Dermis blood vessel endothelial cell (primary cell): ENCODE measurements around the gene ANTXR1. TPM values are rescaled to one million over a fixed set of nuclear protein-coding genes. Genes with fewer than 3 reads are reported as not detected.
"Not testable (repeated sequence)": the region's sequence is repeated elsewhere in the genome, so short reads cannot be mapped to it uniquely, and the experiment has no call there.

Experiments
- DNase-seq: peaks from one replicate; pipeline ENCODE4 v3.0.0; 2010
- total RNA-seq: library from RNA; depleted of rRNA; stranded (reverse); fragments of >200 nt; gene quantifications from 2 replicates; pipeline ENCODE4 v1.2.3, GENCODE V29; 2014

ANTXR1 gene
- total RNA-seq, 1 donor from 2014 or later = 0.68 TPM

DNA sequence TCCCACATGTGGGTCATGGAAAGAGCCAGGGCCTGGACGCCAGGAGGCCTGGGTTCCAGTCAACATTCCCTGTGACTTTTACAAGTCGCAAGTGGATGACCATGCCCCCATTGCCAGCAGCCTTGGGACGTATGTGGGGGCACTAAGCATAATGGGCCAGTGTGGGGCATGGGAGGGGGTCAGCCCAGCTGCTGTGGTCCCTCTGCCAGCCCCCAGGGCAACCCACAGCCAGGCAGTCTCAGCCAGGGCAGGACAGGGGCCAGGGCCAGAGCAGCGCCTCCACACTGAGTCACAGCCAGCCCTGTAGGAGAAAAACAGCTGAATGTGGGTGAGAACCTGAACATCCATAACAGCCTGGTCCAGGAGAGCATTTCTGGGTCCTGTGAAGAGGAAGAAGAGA is 200.8 kb downstream of the ANTXR1 start:
- DNase-seq = no peak

DNA sequence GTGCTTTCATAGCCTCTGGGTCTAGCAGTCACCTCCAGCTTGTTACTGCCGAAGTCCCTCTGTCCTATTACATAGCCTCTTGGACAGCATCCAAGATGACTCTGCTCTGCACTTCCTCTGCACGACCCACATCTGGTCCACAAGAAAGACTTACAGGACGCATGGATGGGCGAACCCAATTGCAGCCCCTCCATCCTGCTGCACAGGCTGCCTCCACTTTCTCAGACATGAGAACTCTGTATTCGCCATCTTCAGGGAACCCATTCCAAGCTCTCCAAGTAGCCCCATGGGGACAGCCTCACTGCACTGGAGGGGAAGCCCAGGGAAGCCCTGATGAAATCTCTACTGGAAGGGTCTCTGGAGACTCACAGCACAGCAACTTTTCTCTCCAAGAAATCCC is 201.9 kb downstream of the ANTXR1 start:
- DNase-seq = peak; percentile 76

DNA sequence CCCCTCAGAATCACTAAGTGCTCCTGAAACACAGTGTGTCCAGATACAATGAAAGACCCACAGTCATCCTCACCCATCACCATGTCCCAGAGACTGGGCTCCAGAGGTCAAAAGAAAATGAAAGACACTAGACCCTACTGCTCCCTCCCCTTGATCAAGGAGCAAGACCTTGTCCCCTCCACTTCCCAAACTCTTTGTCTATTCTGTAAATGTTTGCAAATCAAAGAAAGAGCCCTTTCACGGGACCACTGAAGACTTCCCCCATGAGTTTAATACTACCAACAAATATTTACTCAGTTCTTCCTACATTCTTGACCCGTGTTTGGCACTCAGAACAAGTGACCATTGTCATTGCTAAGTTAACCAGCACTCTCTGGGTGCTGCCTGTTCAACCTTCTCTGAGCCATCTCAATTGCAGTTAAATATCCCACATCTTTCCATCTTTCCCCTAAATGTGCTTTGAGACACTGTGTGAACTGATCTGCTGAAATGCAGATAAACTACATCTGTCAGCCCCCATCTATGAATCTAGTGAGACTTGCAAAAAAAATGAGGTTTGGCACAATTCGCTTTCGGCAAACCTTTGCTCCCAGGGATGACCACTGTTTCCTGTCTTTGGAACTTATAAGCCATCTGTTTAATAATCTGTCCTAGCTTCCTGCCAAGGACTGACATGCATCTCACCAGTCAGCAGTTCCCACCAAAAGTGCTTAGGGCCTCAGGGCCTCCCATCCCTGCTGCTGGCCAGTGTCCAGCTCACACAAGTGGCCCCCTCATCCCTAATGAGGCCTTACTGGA is 203.8 kb downstream of the ANTXR1 start:
- peak; percentile 53 for DNase-seq

DNA sequence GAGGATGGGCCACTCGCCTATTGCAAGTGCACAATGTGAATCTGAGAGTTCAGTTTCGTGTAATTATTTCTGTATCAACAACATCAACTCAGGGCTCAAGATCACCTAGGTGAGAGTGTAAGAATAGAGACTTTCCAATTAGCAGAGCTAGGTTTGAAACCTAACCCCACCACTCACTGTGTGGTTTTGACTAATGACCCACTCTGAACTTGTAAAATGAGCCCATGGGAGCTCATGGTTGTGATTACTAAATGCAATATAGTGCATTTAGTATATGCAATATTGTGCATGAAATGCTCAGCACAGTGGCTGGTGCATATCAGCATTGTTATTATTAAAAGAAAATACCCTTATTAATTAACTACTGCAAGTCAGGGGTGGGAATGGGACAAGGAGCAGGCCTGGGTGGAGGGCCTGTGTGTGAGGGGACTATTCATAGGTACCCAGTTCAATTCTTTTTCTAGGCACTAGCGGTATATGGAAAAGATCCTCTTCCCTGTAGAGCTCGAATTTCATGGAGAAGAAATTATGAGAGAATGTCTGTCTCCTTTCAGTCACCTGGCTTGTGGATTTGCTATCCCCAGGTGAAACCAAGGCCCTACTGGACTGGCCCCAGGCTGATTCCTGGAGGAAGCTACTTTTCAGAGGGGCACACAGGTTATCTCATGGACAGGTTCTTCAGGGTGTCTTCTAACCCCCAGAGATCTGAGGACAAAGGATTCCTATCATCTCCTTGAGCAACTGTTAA is 204.5 kb downstream of the ANTXR1 start:
- DNase-seq = no peak

DNA sequence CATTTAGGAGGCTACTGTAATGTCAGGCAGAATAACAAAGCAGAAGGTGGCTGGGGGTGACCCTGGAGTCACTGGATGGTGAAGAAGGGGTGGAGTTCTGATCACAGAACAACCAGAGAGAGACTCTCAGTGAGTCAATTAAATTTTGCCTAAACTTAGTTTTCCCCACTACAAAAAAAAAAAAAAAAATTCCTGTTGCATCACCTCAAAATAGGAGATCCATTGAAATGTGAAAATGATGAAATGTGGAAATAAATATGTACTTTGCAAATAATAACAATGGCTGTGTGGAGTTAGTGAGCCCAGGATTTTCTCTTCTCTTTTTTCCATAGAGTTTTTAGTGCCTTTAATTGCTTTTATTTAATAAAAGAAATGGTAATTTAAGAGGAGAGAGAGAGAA is 208.5 kb downstream of the ANTXR1 start:
- no peak for DNase-seq

DNA sequence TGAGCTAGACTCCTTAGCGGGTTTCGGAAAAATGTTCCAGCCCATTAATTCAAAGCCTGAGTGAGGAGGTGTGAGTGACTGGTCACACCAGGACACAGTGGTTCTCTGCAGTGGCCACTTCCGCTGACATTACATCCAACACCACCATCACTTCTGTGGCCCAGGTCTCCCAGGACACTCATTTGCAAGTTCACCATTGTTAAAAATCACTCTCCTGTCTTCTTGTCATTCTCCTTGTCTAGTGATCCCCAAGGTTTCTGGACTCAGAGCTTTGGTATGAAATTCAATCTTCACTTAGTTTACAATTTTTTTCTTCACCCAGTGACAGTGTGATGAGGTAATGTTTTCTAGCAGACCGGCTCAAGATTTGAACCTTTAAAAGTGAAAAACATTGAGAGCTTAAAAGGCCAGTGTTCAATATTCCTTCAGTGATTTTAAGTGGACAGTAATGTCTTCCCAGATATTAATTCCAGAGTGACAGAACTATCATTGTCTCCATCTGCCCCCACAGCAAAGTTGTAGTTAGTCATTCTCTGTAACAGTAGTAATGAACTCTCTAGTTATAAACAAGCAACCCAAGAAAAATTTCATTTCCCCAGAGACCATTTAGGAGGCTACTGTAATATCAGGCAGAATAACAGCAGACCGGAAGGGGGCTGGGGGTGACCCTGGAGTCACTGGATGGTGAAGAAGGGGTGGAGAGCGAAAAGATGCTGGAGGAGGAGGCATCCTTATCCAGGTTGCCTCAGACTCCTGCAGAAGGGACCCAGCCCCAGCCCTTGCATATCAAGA is 209.2 kb downstream of the ANTXR1 start:
- no peak for DNase-seq

DNA sequence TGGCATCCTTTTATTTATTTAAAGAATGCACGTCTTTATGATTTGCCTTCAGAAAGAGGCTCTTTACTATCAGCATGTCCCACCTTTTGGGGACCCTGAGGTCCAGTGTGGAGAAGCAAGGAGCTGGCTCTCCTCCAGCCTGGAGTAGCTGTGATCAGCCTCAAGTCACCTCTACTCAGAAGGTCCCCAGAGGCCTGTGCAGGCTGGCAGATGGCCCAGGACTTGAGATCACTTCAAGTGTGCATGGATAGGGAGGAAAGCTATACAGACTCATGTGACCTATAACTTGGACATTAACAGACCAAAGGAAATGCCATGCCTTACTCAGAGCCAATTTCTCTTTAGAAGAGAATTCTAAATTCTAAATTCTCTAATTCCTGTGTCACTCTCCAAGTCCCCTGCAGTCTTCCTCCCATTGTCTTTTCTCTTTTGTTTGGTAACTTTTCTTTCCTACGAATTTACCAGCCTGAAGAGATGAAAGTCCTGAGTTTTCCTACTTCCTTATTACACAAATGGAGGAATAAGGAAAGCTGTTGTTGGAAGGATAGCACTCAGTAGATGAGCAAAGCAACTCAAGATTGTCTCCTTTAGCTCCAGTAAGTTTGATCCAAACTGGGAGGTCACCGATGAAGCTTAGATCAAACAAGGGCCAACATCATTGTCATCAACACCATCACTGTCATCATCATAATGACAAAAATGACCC is 210.1 kb downstream of the ANTXR1 start:
- DNase-seq = peak; percentile 70

DNA sequence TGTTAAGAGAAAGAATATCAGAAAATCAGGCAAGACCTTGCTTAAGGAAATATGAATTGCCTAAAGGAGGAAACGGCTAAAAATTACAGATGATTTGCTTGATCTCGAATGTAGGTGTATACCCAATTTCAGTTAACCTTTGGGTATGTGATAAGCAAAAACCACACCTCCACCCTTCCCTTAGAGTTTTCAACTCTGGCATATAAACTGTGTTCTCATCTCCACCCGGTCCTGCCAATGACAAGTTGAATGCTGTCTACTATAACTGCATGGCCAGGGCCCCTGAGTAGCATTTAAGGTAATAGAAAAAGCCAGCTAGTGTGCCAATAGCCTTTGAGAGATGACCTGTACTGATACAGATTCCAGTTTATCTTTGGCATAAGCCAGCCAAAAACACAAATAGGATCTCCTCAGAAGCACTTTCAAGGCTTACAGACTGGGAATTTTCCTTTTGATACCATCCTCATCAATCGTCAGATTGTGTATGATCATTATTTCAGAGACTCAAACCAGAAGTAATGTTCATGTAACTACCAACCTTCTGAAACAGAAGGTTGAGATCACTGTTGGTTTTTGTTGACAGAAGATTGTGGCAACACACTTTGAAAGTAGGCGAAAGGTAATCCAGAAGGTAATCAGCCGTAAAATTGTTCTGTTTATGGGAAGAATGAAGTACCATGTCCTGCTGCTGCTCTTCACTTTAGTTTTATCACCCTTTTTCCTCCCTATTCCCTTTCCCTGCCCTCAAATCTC is 211.0 kb downstream of the ANTXR1 start:
- no peak for DNase-seq

DNA sequence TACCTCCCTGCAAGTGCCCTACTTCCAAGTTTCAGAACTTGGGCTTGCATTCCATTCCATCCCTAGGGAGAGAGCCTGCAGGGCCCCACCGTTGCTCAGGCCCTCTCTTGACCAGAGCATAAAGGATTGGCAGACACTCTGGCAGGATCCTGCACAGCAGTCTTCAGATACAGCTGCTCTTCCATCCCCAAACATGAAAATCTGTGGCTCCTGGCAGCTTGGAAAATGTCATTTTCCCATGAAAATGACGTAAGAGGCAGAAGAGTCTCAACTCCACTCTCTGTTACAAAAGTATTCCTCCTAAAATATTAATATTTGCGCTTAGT is 211.5 kb downstream of the ANTXR1 start:
- no peak for DNase-seq

DNA sequence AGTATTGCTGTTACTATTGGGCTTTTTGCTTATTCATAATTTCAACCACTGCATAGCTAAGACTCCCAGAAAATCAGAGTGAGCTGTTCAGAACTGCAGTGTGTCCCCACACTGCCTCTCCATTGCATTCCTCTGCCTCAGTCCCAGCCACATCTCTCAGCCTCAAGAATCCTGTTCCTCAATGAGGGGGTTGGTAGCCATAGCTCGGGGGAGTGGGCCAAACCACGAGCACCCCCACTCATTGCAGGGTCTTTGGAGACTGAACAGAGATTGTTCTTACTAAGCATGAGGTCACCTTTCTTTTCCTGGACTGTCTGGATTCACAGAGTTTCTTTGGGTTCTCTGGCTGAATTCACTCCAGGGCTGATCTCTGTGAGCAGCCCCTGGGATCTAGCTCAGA is 213.0 kb downstream of the ANTXR1 start:
- no peak for DNase-seq

DNA sequence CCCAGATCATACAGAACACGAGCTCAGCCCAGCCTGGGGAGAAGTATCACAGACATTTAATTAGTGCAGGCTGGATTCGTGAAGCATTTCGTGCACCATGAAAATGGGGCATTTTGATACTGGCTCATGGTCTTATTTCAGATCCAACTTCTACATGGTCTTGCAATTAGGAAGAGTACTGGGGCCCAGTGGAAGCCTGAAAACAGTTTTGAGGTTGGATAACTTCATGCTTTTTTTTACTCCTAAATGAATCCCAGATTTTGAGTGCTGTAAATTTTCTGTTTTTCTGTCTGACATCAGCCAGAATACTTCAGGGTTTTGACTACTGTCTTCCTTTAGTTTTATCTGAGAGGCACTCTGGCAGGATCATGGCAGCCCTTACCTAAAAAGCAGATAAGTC is 213.9 kb downstream of the ANTXR1 start:
- no peak for DNase-seq

DNA sequence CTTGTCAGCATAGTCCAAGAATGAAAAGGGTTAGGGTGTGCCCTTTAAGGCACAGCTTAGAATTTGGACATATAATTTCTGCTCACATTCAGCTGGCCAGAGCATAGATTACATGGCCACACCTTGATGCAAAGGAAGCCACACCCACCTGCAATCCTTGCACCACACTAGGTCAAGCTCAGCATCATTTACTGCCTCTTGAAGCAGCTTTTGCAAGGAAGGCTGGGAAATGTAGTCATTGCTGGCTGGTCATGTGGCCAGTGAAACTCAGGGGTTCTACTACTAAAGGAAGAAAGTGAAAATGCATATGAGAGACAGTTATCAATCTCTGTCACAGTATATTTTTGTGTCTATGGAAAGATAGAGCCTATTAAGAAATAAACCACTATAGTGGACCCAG is 214.7 kb downstream of the ANTXR1 start:
- DNase-seq = no peak

DNA sequence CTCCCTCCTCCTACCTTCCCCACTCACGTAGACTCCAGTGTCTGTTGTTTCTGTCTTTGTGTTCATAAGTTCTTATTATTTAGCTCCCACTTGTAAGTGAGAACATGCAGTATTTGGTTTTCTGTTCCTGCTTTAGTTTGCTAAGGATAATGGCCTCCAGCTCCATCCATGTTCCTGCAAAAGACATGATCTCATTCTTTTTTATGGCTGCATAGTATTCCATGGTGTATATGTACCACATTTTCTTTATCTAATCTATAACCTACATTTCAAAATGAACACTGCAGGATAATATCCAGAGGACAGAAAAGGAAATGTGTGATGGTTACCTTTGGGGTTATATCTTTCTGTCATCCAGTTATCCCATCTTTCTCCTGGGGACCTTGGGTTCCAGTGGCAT is 218.0 kb downstream of the ANTXR1 start:
- not testable (repeated sequence) for DNase-seq

DNA sequence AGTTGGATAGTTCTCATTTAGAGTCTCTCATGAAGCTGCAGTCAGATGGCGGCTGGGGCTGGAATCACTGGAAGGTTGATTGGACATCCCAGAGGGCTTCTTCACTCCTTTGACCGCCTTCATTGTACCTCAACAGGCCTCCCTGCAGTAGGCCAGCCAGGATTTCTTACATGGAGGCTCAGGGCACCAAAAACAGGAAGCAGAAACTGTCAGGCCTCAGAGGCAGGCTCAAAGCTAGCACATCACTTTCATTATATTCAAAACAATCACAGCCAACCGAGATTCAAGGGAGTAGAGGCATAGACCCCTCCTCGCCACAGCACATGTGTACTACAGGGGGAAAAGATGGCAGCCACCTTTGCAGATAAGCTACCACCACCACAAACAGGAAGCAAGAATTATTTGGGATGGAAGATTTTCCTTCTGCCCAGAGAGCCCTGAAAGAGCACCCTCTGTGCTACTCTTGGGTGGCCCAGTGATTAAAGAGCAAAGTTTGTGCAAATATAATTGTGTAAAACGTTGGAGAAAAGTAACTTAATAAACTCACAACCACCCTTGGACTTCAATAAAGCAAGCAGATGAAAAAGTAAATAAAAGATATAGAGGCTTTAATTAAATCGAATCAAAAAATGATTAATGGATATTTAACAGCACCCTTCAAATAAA is 218.8 kb downstream of the ANTXR1 start:
- DNase-seq = no peak

DNA sequence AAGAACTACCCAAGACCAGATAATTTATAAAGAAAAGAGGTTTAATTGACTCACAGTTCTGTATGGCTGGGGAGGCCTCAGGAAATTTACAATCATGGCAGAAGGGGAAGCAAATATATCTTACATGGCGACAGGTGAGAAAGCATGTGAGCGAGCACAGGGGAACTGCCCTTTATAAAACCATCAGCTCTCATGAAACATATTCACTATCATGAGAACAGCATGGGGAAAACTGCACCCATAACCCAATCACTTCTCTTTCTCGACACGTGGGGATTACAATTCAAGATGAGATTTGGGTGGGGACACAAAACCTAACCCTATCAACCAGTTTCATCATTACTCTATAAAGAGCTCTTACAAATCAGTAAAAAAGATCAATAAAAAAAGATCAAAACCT is 222.9 kb downstream of the ANTXR1 start:
- DNase-seq = not testable (repeated sequence)

DNA sequence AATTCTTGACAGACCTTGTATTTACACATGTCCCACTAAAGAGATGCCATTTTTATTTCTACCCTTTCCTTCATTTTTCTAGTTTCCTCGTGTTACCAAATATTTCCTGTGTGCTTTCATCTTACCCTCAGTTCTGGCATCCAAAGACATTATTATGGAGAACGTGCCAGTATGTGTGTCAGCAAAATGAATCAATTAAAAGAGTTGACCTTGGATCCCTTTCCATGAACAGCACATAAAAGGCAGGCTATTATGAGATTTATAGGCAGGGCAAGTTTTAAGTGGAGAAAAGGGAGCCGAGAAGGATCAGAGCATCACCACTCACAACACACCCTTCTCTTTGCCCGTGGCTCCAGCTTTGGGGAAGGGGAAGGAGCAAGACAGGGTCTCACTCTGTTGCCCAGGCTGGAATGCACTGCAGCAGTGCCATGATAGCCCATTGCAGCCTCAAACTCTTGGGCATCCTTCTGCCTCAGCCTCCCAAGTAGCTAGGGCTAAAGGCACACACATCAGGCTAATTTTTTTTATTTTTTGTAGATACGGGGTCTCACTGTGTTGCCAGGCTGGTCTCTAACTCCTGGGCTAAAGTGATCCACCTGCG is 224.2 kb downstream of the ANTXR1 start:
- no peak for DNase-seq

DNA sequence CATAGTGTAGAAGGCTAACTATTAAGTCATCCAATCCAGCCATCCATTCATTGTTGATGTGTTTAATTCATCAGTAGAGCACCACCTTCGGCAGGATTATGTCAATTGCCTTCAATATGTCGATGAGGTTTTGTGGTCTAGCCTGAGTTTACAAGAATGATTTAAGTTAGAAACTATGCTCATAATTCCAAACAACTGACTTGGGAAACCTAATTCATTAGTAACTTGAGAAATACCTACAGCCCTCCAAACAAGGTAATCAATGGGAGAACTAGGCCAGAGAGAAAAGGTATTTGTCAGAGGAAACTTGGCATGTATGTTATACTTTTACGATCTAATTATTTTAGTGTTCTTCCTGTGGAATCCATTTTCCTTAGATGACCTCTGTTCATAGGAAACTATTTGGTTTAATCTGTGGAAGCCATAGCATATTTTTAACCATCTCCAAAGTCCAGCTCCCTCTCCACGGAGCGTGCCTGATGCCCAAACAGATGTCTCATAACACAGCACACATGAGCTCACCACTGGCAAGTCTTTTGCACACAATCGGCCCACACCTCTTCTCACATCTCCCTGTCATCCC is 225.6 kb downstream of the ANTXR1 start:
- no peak for DNase-seq

DNA sequence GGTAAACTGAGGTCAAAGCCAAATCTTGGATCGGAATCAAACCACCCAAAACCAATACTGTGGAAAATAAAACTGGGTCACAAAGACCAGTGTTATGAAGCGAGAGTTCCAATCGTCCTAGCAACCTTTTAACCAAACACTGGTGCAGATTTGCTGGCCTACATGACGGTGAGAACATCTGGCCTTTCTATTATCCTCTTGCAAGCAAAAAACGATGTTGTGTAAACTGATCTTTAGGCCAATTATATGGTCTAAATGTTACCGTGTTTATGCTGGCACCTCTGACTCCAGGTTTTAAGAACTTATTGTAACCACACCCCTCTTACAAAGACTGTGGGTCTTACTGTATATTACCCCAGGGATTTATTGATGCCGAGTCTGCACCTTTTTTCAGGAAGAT is 228.1 kb downstream of the ANTXR1 start:
- no peak for DNase-seq

DNA sequence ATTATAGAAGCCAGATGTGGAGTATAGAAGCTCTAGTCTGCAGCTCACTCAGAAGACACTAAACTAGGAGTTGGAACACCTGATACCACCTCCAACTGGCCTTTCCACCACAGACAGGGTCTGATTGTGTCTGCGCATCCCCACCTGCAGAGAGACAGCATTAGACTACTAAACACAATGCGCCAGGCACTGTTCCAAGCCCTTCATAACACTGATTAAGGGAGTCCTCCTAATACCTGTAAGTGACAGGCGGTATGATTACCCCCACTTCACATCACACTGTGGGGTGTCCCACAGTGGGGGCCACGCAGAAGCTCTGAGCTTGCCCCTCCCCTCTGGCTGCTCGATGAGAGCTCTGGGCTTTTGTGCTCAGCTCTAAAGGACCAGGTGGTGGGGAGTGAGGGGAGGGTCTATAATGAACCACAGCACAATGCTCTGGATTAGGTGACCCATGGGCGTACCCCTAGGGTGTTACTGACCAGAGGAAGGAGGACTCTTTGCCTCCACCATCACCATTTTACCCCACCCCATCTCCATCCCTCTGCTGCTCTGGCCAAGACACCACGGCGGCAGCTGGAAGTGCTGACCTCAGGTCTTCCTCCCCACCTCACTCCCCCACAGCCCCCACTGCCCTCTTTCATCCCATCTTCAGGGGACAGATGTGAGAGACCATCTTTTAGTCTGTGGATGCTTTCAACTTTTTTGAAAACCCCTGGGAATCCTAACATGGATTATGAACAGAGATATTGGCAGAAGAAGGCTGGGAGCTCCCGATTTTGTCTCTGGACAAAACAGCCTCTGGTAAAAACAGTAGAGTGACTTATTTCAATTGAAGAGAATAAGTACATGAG is 228.9 kb downstream of the ANTXR1 start:
- DNase-seq = no peak

DNA sequence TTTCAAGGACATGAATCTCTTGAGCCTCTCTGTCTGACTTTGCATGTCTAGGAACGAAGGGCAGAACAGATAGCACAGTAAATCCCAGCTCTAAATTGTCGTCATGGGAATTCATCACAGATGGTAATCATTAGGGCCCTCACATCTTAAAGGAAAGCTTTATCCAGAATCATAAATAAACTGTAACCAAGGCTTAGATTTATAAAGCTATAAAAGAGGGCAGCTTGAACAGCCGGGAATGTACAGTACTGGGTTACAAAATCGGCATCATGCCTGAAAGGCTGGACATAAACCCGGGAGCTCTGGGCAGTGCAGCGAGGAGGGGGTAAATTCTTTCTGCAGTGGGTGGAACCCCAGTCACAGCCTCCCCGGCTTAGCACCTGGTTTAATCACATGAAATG is 229.7 kb downstream of the ANTXR1 start:
- no peak for DNase-seq
